Medulla oblongata (tissue), 1 donor: ENCODE measurements around the gene RIC3.
A peak's percentile ranks its signal among the peaks of the same experiment; 100 is the strongest.

Experiments used
- DNase-seq: peaks from one replicate; pipeline ENCODE4 v3.0.0-alpha.2; 2015; ENCODE audit errors: extremely low spot score

RIC3 gene

GRCh38 chr11:8105666-8106065 lies 63.2 kb downstream of the RIC3 start:
- no peak for DNase-seq

GRCh38 chr11:8105133-8105532 lies 63.7 kb downstream of the RIC3 start:
- no peak for DNase-seq

- no peak for DNase-seq
These were observed 64.9 kb downstream of the RIC3 start for GRCh38 chr11:8103909-8104308.

GRCh38 chr11:8102965-8103364 lies 65.9 kb downstream of the RIC3 start:
- DNase-seq: no peak

- no peak for DNase-seq
These were observed 66.4 kb downstream of the RIC3 start for GRCh38 chr11:8102296-8102915.

- no peak for DNase-seq
These were observed 67.4 kb downstream of the RIC3 start for GRCh38 chr11:8101421-8101820.

GRCh38 chr11:8100605-8101004 lies 68.2 kb downstream of the RIC3 start:
- no peak for DNase-seq

- DNase-seq: no peak
These were observed 68.7 kb downstream of the RIC3 start for GRCh38 chr11:8100158-8100557.

GRCh38 chr11:8099291-8099899 lies 69.4 kb downstream of the RIC3 start:
- peak; percentile 91 for DNase-seq

GRCh38 chr11:8098879-8099278 lies 69.9 kb downstream of the RIC3 start:
- DNase-seq: no peak

- no peak for DNase-seq
These were observed 70.5 kb downstream of the RIC3 start for GRCh38 chr11:8098361-8098760.

GRCh38 chr11:8097926-8098325 lies 70.9 kb downstream of the RIC3 start:
- DNase-seq: no peak

GRCh38 chr11:8097468-8097867 lies 71.4 kb downstream of the RIC3 start:
- DNase-seq: no peak

GRCh38 chr11:8097062-8097461 lies 71.8 kb downstream of the RIC3 start:
- DNase-seq: no peak

GRCh38 chr11:8096575-8096974 lies 72.2 kb downstream of the RIC3 start:
- no peak for DNase-seq

GRCh38 chr11:8095806-8096522 lies 72.9 kb downstream of the RIC3 start:
- DNase-seq: no peak

GRCh38 chr11:8095371-8095770 lies 73.5 kb downstream of the RIC3 start:
- DNase-seq: no peak

- no peak for DNase-seq
These were observed 74.2 kb downstream of the RIC3 start for GRCh38 chr11:8094656-8095055.

- DNase-seq: no peak
These were observed 74.8 kb downstream of the RIC3 start for GRCh38 chr11:8093931-8094575.

GRCh38 chr11:8092587-8093424 lies 76.0 kb downstream of the RIC3 start:
- DNase-seq: peak; percentile 72

GRCh38 chr11:8091721-8092120 lies 77.1 kb downstream of the RIC3 start:
- no peak for DNase-seq

GRCh38 chr11:8090756-8091155 lies 78.1 kb downstream of the RIC3 start:
- peak; percentile 43 for DNase-seq
